CD4-positive, alpha-beta T cell treated with Interleukin-10 for 1 hour (primary cell): Measurements from ENCODE around the gene ARHGEF38.

ENCODE experiments used
- DNase-seq: peaks from one replicate; pipeline ENCODE4 v3.0.0-alpha.2; 2020

Gene ARHGEF38, protein sequence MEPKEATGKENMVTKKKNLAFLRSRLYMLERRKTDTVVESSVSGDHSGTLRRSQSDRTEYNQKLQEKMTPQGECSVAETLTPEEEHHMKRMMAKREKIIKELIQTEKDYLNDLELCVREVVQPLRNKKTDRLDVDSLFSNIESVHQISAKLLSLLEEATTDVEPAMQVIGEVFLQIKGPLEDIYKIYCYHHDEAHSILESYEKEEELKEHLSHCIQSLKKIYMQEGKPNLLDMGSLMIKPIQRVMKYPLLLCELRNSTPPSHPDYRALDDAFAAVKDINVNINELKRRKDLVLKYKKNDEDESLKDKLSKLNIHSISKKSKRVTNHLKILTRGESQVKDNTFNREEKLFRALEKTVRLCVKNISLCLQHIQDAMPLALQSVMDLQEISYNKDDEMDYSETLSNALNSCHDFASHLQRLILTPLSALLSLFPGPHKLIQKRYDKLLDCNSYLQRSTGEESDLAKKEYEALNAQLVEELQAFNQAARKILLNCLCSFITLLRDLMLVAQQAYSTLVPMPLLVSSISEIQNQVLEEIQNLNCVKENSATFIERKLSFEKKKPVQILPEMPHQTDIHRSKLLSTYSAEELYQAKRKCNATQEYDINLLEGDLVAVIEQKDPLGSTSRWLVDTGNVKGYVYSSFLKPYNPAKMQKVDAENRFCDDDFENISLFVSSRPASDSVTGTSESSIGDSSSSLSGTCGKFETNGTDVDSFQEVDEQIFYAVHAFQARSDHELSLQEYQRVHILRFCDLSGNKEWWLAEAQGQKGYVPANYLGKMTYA

GRCh38 chr4:105551965-105552746 is at the start of gene ARHGEF38:
TSS of gene ARHGEF38 (plus strand) at chr4:105552620. CDS start at chr4:105552766, 146 bp downstream.
- DNase-seq = no peak

- no peak for DNase-seq
Measured at GRCh38 chr4:105503484-105503883, 48.9 kb upstream of the ARHGEF38 start.

DNA sequence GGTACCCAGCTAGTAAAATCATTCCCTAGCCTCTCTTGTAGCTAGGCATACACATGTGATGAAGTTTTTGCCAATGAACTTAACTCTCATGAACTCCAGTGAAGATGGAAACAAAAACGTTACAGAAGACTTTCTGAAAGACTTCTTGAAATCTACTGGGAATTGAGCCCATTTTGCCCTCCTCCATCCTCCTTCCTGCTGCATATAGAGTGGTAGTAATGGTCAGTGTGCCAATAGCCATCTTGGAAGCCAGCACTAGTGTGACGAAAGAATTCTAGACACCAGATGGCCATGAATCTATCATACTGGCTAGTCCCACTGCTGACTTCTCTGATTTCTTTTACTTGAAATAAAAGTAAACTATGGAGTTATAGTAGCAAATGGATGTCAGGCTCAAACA is 47.7 kb upstream of the ARHGEF38 start:
- no peak for DNase-seq

GRCh38 chr4:105509291-105509690 is 43.1 kb upstream of the ARHGEF38 start:
- no peak for DNase-seq

DNA sequence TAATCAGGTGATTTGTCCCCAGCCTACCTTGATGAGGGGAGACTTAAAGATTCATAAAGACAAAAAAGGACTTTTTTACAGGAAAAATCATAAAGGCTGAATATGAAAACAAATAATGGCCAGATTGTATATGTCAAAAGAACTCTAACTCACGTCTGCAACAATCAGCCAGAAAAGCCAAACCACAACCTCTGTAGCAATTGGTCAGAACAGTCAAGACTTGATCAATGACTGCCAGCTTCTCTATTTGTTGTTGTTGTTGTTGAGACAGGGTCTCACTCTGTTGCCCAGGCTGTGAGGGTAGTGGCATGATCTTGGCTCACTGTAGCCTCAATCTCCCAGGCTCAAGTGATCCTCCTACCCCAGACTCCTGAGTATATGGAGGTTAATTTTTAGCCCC is 42.7 kb upstream of the ARHGEF38 start:
- DNase-seq = no peak

DNA sequence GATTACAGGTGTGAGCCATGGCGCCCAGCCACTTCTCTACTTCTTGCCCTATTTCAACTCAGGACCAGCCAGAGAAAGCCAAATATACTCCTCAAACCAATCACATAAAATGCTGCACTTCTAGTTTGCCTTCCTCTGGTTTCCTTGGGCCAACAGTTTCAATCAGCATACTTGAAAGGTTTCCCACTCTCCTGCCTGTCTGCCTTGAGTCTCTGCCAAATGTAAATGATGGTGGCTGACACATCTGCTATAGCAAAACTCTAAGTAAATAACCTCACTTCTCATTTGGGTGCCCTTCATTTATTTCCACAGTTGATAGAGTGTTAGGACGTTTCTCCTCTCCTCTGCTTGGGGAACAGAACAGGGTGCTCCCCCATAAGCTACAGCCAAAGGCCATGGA is 42.2 kb upstream of the ARHGEF38 start:
- DNase-seq = no peak

DNA sequence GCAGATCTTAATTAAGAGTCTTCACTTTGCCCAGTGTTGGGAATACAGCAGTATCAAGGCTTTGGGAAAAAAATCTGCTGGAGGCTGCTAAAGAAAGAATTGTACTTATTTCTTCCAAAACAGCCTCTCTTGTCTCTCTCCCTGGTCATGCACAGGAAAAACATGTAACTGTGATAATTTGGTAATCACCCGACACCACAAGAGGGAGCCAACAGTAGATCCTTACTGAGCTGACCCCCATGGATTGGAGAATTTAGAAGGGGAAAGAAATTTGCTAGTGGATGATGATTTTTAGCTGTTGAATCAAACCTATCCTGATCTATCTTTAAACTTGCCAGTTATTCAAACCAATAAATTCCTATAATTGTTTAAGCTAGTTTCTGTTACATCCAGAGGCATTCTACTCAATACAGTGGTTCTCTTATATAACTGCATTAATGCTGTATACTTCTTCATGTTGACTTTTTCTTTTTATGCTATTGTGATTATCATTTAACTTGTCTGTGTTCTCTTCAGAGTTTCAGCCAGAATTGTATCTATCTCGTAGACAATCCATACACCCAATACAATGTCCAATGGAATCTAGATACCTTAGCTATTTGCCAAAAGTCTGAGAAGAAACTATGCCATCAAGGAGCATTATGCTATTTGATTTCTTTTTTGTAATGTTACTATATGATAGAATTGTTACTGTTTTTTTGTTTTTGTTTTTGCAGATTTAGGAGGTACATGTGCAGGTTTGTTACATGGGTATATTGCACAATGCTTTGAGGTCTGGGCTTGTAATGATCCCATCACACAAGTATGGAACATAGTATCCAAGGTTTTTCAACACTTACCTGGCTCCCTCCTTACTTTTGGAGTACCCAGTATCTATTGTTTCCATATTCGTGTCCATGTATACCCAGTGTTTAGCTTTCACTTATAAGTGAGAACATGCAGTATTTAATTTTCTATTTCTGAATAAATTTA is 31.3 kb upstream of the ARHGEF38 start:
- DNase-seq = peak; percentile 8

DNA sequence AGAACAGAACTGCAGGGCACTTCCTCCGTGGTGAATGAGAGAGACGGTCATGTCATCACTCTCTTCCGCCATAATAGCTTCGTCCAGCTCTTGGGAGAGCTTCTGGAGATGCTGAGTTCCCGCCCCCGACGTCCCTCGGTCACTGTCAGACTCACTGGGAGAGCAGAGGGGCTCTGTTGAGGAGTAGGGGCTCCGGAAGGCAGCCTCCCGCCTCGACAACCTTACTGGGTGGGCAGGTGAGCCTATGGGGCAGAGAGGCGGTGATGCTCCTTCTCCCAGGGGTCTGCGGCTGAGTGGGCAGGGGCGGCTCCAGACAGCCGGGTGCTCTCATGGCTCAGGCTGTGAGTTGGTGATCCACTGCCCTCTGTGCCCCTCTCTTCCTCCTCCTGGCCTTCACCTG is 25.8 kb upstream of the ARHGEF38 start:
- DNase-seq = no peak

GRCh38 chr4:105527081-105527480 is 25.3 kb upstream of the ARHGEF38 start:
- DNase-seq = no peak

DNA sequence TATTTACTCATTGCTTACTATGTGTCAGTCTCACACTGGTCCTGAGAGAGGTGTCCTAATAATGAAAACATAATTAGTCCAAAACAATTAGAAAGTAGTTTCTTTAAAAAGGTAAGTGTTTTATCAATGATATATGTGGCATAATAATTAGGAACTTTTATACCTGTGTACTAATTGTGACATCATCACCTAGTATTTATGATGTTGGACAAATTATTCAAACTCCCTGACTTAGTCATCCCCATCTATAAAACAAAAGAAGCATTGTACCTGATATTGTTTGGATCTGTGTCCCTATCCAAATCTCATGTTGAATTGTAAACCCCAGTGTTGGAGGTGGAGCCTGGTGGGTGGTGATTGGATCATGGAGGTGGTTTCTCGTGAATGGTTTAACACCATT is 15.8 kb upstream of the ARHGEF38 start:
- no peak for DNase-seq

- no peak for DNase-seq
Measured at GRCh38 chr4:105541420-105541819, 11.0 kb upstream of the ARHGEF38 start.

GRCh38 chr4:105542039-105542438 is 10.4 kb upstream of the ARHGEF38 start:
- DNase-seq = no peak

- DNase-seq = no peak
Measured at GRCh38 chr4:105543346-105543745, 9.1 kb upstream of the ARHGEF38 start.

DNA sequence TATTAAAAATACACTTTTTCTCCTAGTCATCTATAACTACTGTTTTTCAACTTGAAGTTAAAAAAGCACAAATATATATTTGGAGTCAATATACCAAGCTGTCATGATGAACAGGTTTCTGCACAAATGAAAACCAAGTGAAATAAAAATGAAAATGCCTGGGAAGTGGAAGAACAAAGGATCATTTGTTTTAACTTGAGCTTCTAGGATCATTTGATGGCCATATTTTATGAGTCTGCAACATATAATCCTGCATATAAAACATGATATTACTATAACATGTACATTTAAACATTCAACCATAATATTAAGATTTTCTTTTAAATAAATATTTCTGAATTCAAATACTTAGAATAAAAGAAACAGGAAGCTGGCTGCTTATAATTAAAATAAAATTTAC is 8.5 kb upstream of the ARHGEF38 start:
- no peak for DNase-seq

GRCh38 chr4:105544520-105545286 is 7.7 kb upstream of the ARHGEF38 start:
- DNase-seq = no peak

DNA sequence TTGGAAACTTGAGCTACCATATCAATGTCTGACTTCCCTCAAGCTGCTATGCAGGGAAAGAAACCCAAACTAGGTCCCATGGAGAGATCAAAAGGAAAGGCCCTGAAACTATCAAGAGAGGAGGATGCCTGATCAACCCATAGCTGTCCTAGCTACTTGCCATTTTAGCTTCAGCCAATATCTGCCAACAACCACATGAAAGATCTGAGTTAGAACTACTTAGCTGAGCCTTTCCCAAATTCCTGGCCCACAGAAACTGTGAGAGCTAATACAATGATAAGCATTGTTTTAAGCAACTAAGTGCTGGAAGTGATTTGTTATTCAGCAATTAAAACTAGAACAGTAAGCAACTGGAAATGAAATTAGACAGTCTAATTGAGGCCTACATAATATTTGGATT is 6.3 kb upstream of the ARHGEF38 start:
- no peak for DNase-seq

- DNase-seq = no peak
Measured at GRCh38 chr4:105547769-105548168, 4.7 kb upstream of the ARHGEF38 start.

DNA sequence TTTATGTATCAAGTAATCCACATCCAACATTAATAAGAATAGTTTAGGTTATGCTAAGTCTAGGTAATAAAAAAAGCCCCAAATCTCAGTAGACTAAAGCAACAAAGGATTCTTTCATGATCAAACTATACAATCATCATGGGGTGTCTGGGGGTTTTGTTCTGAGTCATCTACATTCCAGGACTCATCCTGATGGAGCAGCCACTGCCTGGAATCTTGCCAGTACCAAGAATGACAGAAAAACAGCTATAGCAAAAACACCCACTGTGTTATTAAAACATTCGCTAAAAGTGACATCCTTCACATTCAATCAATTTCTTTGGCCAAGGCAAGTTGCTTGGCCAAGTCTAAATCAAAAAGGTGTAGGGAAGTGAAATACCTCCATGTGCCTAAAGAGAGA is 3.9 kb upstream of the ARHGEF38 start:
- no peak for DNase-seq

DNA sequence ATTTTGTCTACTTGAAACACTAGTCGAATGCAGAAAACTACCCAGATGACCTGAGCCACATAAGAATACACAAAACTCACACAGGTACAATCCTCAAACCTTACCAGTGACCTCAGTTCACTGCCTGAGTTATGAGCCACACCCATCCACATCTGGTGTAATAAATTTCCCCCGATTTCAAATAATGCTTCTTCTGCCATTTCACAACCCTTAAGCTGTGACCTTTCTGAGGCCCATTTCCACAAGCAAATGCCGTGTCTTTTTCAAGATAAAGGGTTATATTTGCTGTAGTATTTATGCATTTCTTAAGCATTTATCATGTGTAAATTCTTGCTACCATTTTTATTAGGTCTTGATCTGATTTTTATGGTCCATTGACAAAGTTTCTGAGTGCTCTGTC is 1.8 kb upstream of the ARHGEF38 start:
- no peak for DNase-seq

DNA sequence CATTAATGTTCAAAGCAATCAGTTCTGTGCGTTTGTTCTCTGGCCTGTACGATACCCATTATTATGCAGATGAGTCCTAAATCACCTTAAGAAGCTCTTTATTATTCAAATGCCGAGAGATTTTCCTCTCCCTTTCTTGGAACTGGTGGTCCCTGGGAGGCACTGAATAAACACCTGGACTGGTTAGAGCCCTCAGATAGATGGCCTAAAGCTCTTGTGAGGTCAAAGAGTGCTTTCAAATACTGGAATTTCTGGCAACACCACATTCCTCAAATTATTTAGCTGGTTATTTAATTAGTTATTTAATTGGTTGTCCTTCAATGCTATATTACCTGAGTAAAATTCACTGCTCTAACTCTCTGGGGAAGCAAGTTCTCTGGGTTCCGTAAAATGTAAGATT is 3.0 kb downstream of the ARHGEF38 start:
- no peak for DNase-seq

DNA sequence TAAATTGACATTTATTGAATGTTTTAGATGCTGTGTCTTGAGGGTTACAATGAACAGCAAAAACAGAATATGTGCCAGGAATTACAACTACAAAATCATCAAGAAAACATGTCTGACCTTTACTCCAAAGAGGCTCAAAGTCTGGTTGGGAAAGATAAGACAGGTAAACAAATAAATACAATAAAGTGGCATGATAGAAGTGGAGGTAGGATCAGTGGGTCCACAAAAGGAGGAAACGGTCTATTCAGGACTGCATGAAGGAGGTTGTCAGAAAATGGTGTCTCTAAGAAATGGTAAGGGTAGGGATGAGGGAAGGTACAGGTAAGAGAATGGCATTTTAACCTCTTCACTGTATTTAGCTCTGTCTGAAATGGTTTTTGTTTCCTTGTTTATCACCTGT is 3.8 kb downstream of the ARHGEF38 start:
- DNase-seq = no peak

DNA sequence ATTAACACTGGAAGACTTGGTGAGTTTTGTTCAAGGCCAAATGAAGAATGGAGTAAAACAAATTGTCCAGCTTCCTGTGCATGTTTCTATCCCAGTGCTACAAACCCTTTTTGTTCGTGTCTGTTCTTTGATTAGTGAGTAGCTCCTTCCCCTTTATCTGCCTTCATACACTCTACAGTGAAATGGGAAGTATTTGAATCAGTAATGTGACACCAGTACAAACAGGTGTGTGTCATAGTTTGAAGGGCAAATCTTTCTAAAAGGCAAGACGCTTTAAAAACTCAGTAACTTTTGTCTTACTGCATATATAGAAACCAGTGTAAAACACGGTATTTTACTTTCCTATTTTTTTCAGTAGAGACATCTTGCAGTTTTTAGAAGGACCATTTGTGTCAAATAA is 5.9 kb downstream of the ARHGEF38 start:
- DNase-seq = no peak
